Right forelimb (tissue), 1 donor: ENCODE results near the gene JMJD7.

Source experiments
- DNase-seq: peaks from one replicate; pipeline ENCODE4 v3.0.0-alpha.2; 2018

JMJD7 gene

GRCh38 chr15:41827880-41828806 lies at the start of gene JMJD7:
Gene JMJD7, plus strand, starts transcription at chr15:41828092. Its CDS starts 33 bp downstream, at chr15:41828125.
- DNase-seq: peak; percentile 98

- DNase-seq: no peak
These were observed 49.4 kb upstream of the JMJD7 start for GRCh38 chr15:41778521-41778920.

GRCh38 chr15:41779662-41780157 lies 48.2 kb upstream of the JMJD7 start:
- DNase-seq: no peak

- no peak for DNase-seq
These were observed 47.6 kb upstream of the JMJD7 start for GRCh38 chr15:41780266-41780665.

GRCh38 chr15:41780727-41781126 lies 47.2 kb upstream of the JMJD7 start:
- DNase-seq: no peak

GRCh38 chr15:41782371-41783282 lies 45.3 kb upstream of the JMJD7 start:
- DNase-seq: no peak

- no peak for DNase-seq
These were observed 44.6 kb upstream of the JMJD7 start for GRCh38 chr15:41783296-41783695.

- no peak for DNase-seq
These were observed 39.6 kb upstream of the JMJD7 start for GRCh38 chr15:41788262-41788661.

- no peak for DNase-seq
These were observed 38.7 kb upstream of the JMJD7 start for GRCh38 chr15:41789236-41789635.

- DNase-seq: no peak
These were observed 38.2 kb upstream of the JMJD7 start for GRCh38 chr15:41789662-41790061.

GRCh38 chr15:41790169-41790568 lies 37.7 kb upstream of the JMJD7 start:
- DNase-seq: no peak

GRCh38 chr15:41790756-41791546 lies 36.9 kb upstream of the JMJD7 start:
- DNase-seq: no peak

GRCh38 chr15:41791547-41791937 lies 36.4 kb upstream of the JMJD7 start:
- no peak for DNase-seq

GRCh38 chr15:41792000-41792637 lies 35.8 kb upstream of the JMJD7 start:
- DNase-seq: no peak

- DNase-seq: no peak
These were observed 33.8 kb upstream of the JMJD7 start for GRCh38 chr15:41794081-41794480.

- peak; percentile 56 for DNase-seq
These were observed 31.7 kb upstream of the JMJD7 start for GRCh38 chr15:41795996-41796856.

GRCh38 chr15:41797201-41797944 lies 30.5 kb upstream of the JMJD7 start:
- no peak for DNase-seq

GRCh38 chr15:41798607-41799487 lies 29.0 kb upstream of the JMJD7 start:
- no peak for DNase-seq

GRCh38 chr15:41799488-41799805 lies 28.4 kb upstream of the JMJD7 start:
- DNase-seq: no peak
